IPS-15b (cell line): ENCODE results near the gene TCF20.

Source experiments
- H3K27me3 ChIP-seq: one replicate; pipeline ENCODE4 v1.6.1; 2013; ENCODE audit warnings: low read length; ENCODE audit not compliant: control insufficient read depth, insufficient read depth
- H3K36me3 ChIP-seq: one replicate; pipeline ENCODE4 v1.6.1; 2013; ENCODE audit warnings: low read length; ENCODE audit not compliant: control insufficient read depth, insufficient read depth
- H3K4me1 ChIP-seq: one replicate; pipeline ENCODE4 v1.6.1; 2013; ENCODE audit warnings: mild to moderate bottlenecking, low read length; ENCODE audit not compliant: control insufficient read depth, insufficient read depth
- H3K4me3 ChIP-seq: one replicate; pipeline ENCODE4 v1.5.1; 2013; ENCODE audit warnings: low read depth, low read length
- H3K9ac ChIP-seq: one replicate; pipeline ENCODE4 v1.6.1; 2013; ENCODE audit warnings: low read depth, mild to moderate bottlenecking, low read length
- H3K9me3 ChIP-seq: one replicate; pipeline ENCODE4 v1.6.1; 2013; ENCODE audit warnings: mild to moderate bottlenecking, low read length; ENCODE audit not compliant: control insufficient read depth, insufficient read depth

The TCF20 gene

GRCh38 chr22:42277232-42277753, 6.8 kb upstream of the TCF20 start:
- no peaks in the 10 kb centered on the region for H3K36me3 ChIP-seq
- peaks cover 20% of the 10 kb centered on the region for H3K27me3 ChIP-seq
- H3K9ac ChIP-seq: no peak overlapping the region
- no peaks in the 10 kb centered on the region for H3K9me3 ChIP-seq
- peaks cover 22% of the 10 kb centered on the region for H3K4me1 ChIP-seq
- no peak overlapping the region for H3K4me3 ChIP-seq

- Histone ChIP-seq H3K9ac (no peak overlapping the region), H3K27me3 (peaks cover 12% of the 10 kb centered on the region), H3K9me3 (no peaks in the 10 kb centered on the region), H3K4me1 (peaks cover 22% of the 10 kb centered on the region), H3K36me3 (no peaks in the 10 kb centered on the region), H3K4me3 (no peak overlapping the region)
Observed at GRCh38 chr22:42275970-42276369, 5.5 kb upstream of the TCF20 start.

- H3K36me3 ChIP-seq: no peaks in the 10 kb centered on the region
- no peak overlapping the region for H3K4me3 ChIP-seq
- H3K9ac ChIP-seq: peak overlapping the region; percentile 8
- H3K9me3 ChIP-seq: no peaks in the 10 kb centered on the region
- peaks cover 8% of the 10 kb centered on the region for H3K27me3 ChIP-seq
- peaks cover 22% of the 10 kb centered on the region for H3K4me1 ChIP-seq
Observed at GRCh38 chr22:42275176-42275575, 4.7 kb upstream of the TCF20 start.

GRCh38 chr22:42273855-42274451, 3.5 kb upstream of the TCF20 start:
- Histone ChIP-seq H3K36me3 (no peaks in the 10 kb centered on the region), H3K4me3 (no peak overlapping the region), H3K9me3 (no peaks in the 10 kb centered on the region), H3K4me1 (peaks cover 22% of the 10 kb centered on the region), H3K27me3 (peaks cover 6% of the 10 kb centered on the region), H3K9ac (peak overlapping the region; percentile 18)

GRCh38 chr22:42272431-42272999, 2.1 kb upstream of the TCF20 start:
- no peaks in the 10 kb centered on the region for H3K36me3 ChIP-seq
- peaks cover 6% of the 10 kb centered on the region for H3K27me3 ChIP-seq
- H3K4me1 ChIP-seq: peaks cover 29% of the 10 kb centered on the region
- H3K9me3 ChIP-seq: no peaks in the 10 kb centered on the region
- no peak overlapping the region for H3K9ac ChIP-seq
- no peak overlapping the region for H3K4me3 ChIP-seq

GRCh38 chr22:42271906-42272305, 1.5 kb upstream of the TCF20 start:
- no peaks in the 10 kb centered on the region for H3K9me3 ChIP-seq

GRCh38 chr22:42271191-42271813, 849 bp upstream of the TCF20 start:
- peak overlapping the region; percentile 46 for H3K4me3 ChIP-seq
- H3K9ac ChIP-seq: no peak overlapping the region
- peaks cover 4% of the 10 kb centered on the region for H3K27me3 ChIP-seq
- H3K36me3 ChIP-seq: no peaks in the 10 kb centered on the region
- H3K9me3 ChIP-seq: no peaks in the 10 kb centered on the region
- peaks cover 29% of the 10 kb centered on the region for H3K4me1 ChIP-seq

More at GRCh38 chr22:42271906-42272305, 1.5 kb upstream of the TCF20 start:
- H3K36me3 ChIP-seq: no peaks in the 10 kb centered on the region
- no peak overlapping the region for H3K4me3 ChIP-seq
- no peak overlapping the region for H3K9ac ChIP-seq
- peaks cover 29% of the 10 kb centered on the region for H3K4me1 ChIP-seq
- H3K27me3 ChIP-seq: peaks cover 4% of the 10 kb centered on the region

GRCh38 chr22:42270176-42270509, 310 bp downstream of the TCF20 start:
- Histone ChIP-seq H3K9ac (peak overlapping the region; percentile 73), H3K36me3 (no peaks in the 10 kb centered on the region), H3K4me3 (peak overlapping the region; percentile 88), H3K9me3 (no peaks in the 10 kb centered on the region), H3K27me3 (peaks cover 4% of the 10 kb centered on the region), H3K4me1 (peaks cover 20% of the 10 kb centered on the region)

GRCh38 chr22:42269432-42270175, 849 bp downstream of the TCF20 start:
- Histone ChIP-seq H3K36me3 (no peaks in the 10 kb centered on the region), H3K4me3 (peak overlapping the region; percentile 88), H3K27me3 (peaks cover 4% of the 10 kb centered on the region), H3K9me3 (no peaks in the 10 kb centered on the region), H3K4me1 (peaks cover 17% of the 10 kb centered on the region), H3K9ac (peak overlapping the region; percentile 73)

- Histone ChIP-seq H3K27me3 (peaks cover 4% of the 10 kb centered on the region), H3K9me3 (no peaks in the 10 kb centered on the region), H3K36me3 (no peaks in the 10 kb centered on the region), H3K9ac (peak overlapping the region; percentile 73), H3K4me3 (peak overlapping the region; percentile 88), H3K4me1 (peaks cover 11% of the 10 kb centered on the region)
Observed at GRCh38 chr22:42268852-42269410, 1.5 kb downstream of the TCF20 start.

- peaks cover 10% of the 10 kb centered on the region for H3K4me1 ChIP-seq
- H3K9ac ChIP-seq: no peak overlapping the region
Observed at GRCh38 chr22:42265321-42265720, 5.1 kb downstream of the TCF20 start.

More at GRCh38 chr22:42265321-42265720, 5.1 kb downstream of the TCF20 start:
- Histone ChIP-seq H3K27me3 (peaks cover 29% of the 10 kb centered on the region), H3K9me3 (no peaks in the 10 kb centered on the region), H3K36me3 (no peaks in the 10 kb centered on the region), H3K4me3 (no peak overlapping the region)
